Measurements from ENCODE around the gene UBE2G2. TPM values are rescaled to one million over a fixed set of nuclear protein-coding genes. Genes with fewer than 3 reads are reported as not detected.

UBE2G2 gene
- total and polyA plus RNA-seq, 8 donors, result 30.6 to 116 (median 66.2) TPM

GRCh38 chr21:44761011-44761729, 40.5 kb downstream of the UBE2G2 start:
- 56 to 63% (median 57%) methylated on average over 21 of the region's 21 CpGs for WGBS, 5 donors
- no peak overlapping the region for H3K27ac ChIP-seq
- no peak overlapping the region for H3K4me3 ChIP-seq
- peaks cover 5 to 15% (median 14%) of the 10 kb centered on the region in 4 donors for H3K4me1 ChIP-seq
- H3K27me3 ChIP-seq, result peaks cover 0 to 17% (median 4%) of the 10 kb centered on the region in 3 donors
- no peaks in the 10 kb centered on the region for H3K9me3 ChIP-seq
- TF ChIP-seq CTCF (IDR thresholded peaks at IDR 0.05), result peak in 1 of 7 experiments; percentile 14
- no peak for TF ChIP-seq POLR2A (IDR thresholded peaks at IDR 0.05)
- TF ChIP-seq POLR2AphosphoS5 (IDR thresholded peaks at IDR 0.05), result no peak
- TF ChIP-seq EP300 (IDR thresholded peaks at IDR 0.05), result no peak
- no peaks in the 10 kb centered on the region for H3K36me3 ChIP-seq
- intact Hi-C loops (cut with DNase I; ENCODE audit: low total_unique reads), result no loop called here
- peak in 1 of 2 donors; percentile 62 for DNase-seq

- intact Hi-C loops (cut with DNase I; ENCODE audit: low total_unique reads), result no loop called here
- Histone ChIP-seq H3K36me3 (no peaks in the 10 kb centered on the region), H3K4me1 (peaks cover 0 to 9% (median 7%) of the 10 kb centered on the region in 4 donors), H3K9me3 (no peaks in the 10 kb centered on the region), H3K27me3 (peaks cover 0 to 17% (median 4%) of the 10 kb centered on the region in 3 donors), H3K27ac (no peak overlapping the region), H3K4me3 (no peak overlapping the region)
- no peak for TF ChIP-seq POLR2AphosphoS5 (IDR thresholded peaks at IDR 0.05)
- no peak for TF ChIP-seq POLR2A (IDR thresholded peaks at IDR 0.05)
- no peak for TF ChIP-seq EP300 (IDR thresholded peaks at IDR 0.05)
- TF ChIP-seq CTCF (IDR thresholded peaks at IDR 0.05), result no peak
- DNase-seq, result peak in 1 of 2 donors; percentile 9
- 80 to 88% (median 86%) methylated on average over 8 to 9 of the region's 9 CpGs for WGBS, 5 donors
These were observed 41.2 kb downstream of the UBE2G2 start for GRCh38 chr21:44760376-44760775.

- TF ChIP-seq POLR2AphosphoS5 (IDR thresholded peaks at IDR 0.05) (no peak), CTCF (IDR thresholded peaks at IDR 0.05) (no peak), EP300 (IDR thresholded peaks at IDR 0.05) (no peak), POLR2A (IDR thresholded peaks at IDR 0.05) (no peak)
- no peak overlapping the region for H3K4me3 ChIP-seq
- no peaks in the 10 kb centered on the region for H3K36me3 ChIP-seq
- 84 to 94% (median 90%) methylated on average over 19 to 22 of the region's 22 CpGs for WGBS, 5 donors
- intact Hi-C loops (cut with DNase I; ENCODE audit: low total_unique reads), result no loop called here
- H3K4me1 ChIP-seq, result peaks cover 0 to 3% (median 2%) of the 10 kb centered on the region in 4 donors
- peak in 1 of 2 donors; percentile 9 for DNase-seq
- H3K27me3 ChIP-seq, result peaks cover 0 to 17% (median under 1%) of the 10 kb centered on the region in 3 donors
- H3K27ac ChIP-seq, result no peak overlapping the region
- peaks cover 0 to 5% (median 0%) of the 10 kb centered on the region in 4 donors for H3K9me3 ChIP-seq
These were observed 41.9 kb downstream of the UBE2G2 start for GRCh38 chr21:44759628-44760285.

- 64 to 69% (median 67%) methylated on average over 3 to 26 of the region's 26 CpGs for WGBS, 5 donors
- H3K27me3 ChIP-seq, result peaks cover 0 to 17% (median 0%) of the 10 kb centered on the region in 3 donors
- no peaks in the 10 kb centered on the region for H3K4me1 ChIP-seq
- peak in 1 of 2 donors; percentile 17 for DNase-seq
- peaks cover 0 to 9% (median 0%) of the 10 kb centered on the region in 4 donors for H3K9me3 ChIP-seq
- no peak overlapping the region for H3K4me3 ChIP-seq
- TF ChIP-seq EP300 (IDR thresholded peaks at IDR 0.05) (no peak), POLR2AphosphoS5 (IDR thresholded peaks at IDR 0.05) (no peak), POLR2A (IDR thresholded peaks at IDR 0.05) (no peak), CTCF (IDR thresholded peaks at IDR 0.05) (no peak)
- no peaks in the 10 kb centered on the region for H3K36me3 ChIP-seq
- intact Hi-C loops (cut with DNase I; ENCODE audit: low total_unique reads), result no loop called here
- no peak overlapping the region for H3K27ac ChIP-seq
These were observed 42.6 kb downstream of the UBE2G2 start for GRCh38 chr21:44758781-44759627.

Measured in stomach (tissue), 9 donors.